ENCODE results near the gene ATP9A.
"Not testable (repeated sequence)": the region's sequence is repeated elsewhere in the genome, so short reads cannot be mapped to it uniquely, and the experiment has no call there.

ATP9A gene

DNA sequence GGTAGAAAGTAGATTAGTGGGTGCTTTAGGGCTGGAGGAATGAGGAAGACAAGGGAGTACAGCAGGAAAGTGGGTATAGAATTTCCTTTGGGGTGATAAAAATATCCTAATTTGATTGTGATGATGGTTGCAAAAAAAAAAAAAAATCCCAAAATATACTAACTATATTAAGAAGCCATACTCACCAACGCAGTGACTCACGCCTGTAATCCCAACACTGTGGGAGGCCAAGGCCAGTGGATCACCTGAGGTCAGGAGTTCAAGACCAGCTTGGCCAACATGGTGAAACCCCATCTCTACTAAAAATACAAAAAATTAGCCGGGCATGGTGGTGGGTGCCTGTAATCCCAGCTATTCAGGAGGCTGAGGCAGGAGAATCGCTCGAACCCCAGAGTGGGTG is 112.1 kb downstream of the ATP9A start:
- not testable (repeated sequence) for H3K27me3 ChIP-seq (ENCODE audit: control insufficient read depth, insufficient read depth, low read length); H3K4me3 ChIP-seq (ENCODE audit: low read length); H3K9me3 ChIP-seq (ENCODE audit: control insufficient read depth, insufficient read depth, low read length); DNase-seq (ENCODE audit: low read depth, low spot score); H3K27ac ChIP-seq (ENCODE audit: low read length); H3K4me1 ChIP-seq (ENCODE audit: control insufficient read depth, insufficient read depth, low read length); H3K36me3 ChIP-seq (ENCODE audit: control insufficient read depth, insufficient read depth, low read length)
- no CpG with 5 or more reads among the region's 5 CpGs for WGBS (ENCODE audit: insufficient coverage, insufficient read length)

DNA sequence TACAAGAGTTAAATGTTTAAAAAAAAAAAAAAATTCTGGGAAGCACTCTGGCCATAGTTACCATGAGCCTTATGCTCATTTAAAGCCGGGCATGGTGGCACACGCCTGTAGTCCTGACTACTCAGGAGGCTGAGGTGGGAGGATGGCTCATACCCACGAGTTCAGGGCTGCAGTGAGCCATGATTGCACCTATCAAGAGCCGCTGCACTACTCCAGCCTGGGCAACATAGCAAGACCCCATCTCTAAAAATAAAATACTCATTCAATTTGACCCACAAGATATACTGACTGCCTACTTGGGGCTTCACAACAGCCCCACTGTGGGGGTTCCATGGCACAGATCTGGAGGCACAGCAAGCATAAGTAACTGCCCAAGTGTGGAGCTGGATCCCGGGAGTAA is 113.7 kb downstream of the ATP9A start:
- H3K36me3 ChIP-seq (ENCODE audit: control insufficient read depth, insufficient read depth, low read length) = no peaks in the 10 kb centered on the region
- no peaks in the 10 kb centered on the region for H3K27me3 ChIP-seq (ENCODE audit: control insufficient read depth, insufficient read depth, low read length)
- H3K9me3 ChIP-seq (ENCODE audit: control insufficient read depth, insufficient read depth, low read length) = no peaks in the 10 kb centered on the region
- no peak overlapping the region for H3K4me3 ChIP-seq (ENCODE audit: low read length)
- WGBS (ENCODE audit: insufficient coverage, insufficient read length) = no CpG with 5 or more reads among the region's 5 CpGs
- H3K4me1 ChIP-seq (ENCODE audit: control insufficient read depth, insufficient read depth, low read length) = no peaks in the 10 kb centered on the region
- no peak overlapping the region for H3K27ac ChIP-seq (ENCODE audit: low read length)
- no peak for DNase-seq (ENCODE audit: low read depth, low spot score)

- Histone ChIP-seq H3K4me1 (ENCODE audit: control insufficient read depth, insufficient read depth, low read length) (no peaks in the 10 kb centered on the region), H3K4me3 (ENCODE audit: low read length) (no peak overlapping the region), H3K27me3 (ENCODE audit: control insufficient read depth, insufficient read depth, low read length) (no peaks in the 10 kb centered on the region), H3K9me3 (ENCODE audit: control insufficient read depth, insufficient read depth, low read length) (no peaks in the 10 kb centered on the region), H3K36me3 (ENCODE audit: control insufficient read depth, insufficient read depth, low read length) (no peaks in the 10 kb centered on the region), H3K27ac (ENCODE audit: low read length) (no peak overlapping the region)
- WGBS (ENCODE audit: insufficient coverage, insufficient read length) = no CpG with 5 or more reads among the region's 4 CpGs
- no peak for DNase-seq (ENCODE audit: low read depth, low spot score)
Measured at GRCh38 chr20:51654060-51654459, 114.1 kb downstream of the ATP9A start.

- Histone ChIP-seq H3K27ac (ENCODE audit: low read length) (no peak overlapping the region), H3K4me1 (ENCODE audit: control insufficient read depth, insufficient read depth, low read length) (no peaks in the 10 kb centered on the region), H3K27me3 (ENCODE audit: control insufficient read depth, insufficient read depth, low read length) (no peaks in the 10 kb centered on the region), H3K9me3 (ENCODE audit: control insufficient read depth, insufficient read depth, low read length) (no peaks in the 10 kb centered on the region), H3K36me3 (ENCODE audit: control insufficient read depth, insufficient read depth, low read length) (no peaks in the 10 kb centered on the region), H3K4me3 (ENCODE audit: low read length) (no peak overlapping the region)
- WGBS (ENCODE audit: insufficient coverage, insufficient read length) = no CpG with 5 or more reads among the region's 6 CpGs
- no peak for DNase-seq (ENCODE audit: low read depth, low spot score)
Measured at GRCh38 chr20:51653226-51653625, 115.0 kb downstream of the ATP9A start.

- WGBS (ENCODE audit: insufficient coverage, insufficient read length) = no CpG with 5 or more reads among the region's 12 CpGs
- Histone ChIP-seq H3K27me3 (ENCODE audit: control insufficient read depth, insufficient read depth, low read length) (no peaks in the 10 kb centered on the region), H3K27ac (ENCODE audit: low read length) (no peak overlapping the region), H3K36me3 (ENCODE audit: control insufficient read depth, insufficient read depth, low read length) (no peaks in the 10 kb centered on the region), H3K4me3 (ENCODE audit: low read length) (no peak overlapping the region), H3K9me3 (ENCODE audit: control insufficient read depth, insufficient read depth, low read length) (no peaks in the 10 kb centered on the region; the same call in 1 of the 2 replicates), H3K4me1 (ENCODE audit: control insufficient read depth, insufficient read depth, low read length) (no peaks in the 10 kb centered on the region)
- no peak for DNase-seq (ENCODE audit: low read depth, low spot score)
Measured at GRCh38 chr20:51651921-51652549, 116.2 kb downstream of the ATP9A start.

DNA sequence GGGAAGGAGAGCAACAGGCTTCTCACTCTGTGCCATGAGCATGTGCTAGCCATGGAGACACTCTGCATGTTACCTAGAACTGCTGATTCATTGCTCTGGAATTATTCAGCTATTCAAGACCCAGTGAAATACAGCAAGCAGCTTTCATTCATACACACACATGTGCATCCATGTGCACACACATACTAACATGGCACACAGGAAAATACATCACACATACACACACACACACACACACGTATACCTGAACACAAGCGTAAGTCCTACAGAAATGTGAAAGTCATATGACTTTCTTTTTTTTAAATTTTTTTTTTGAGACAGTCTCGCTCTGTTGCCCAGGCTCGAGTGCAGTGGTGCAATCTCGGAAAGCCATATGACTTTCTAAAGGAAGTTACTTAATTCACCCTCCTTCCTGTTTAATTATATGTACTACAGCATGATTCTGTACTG is 117.5 kb downstream of the ATP9A start:
- no peak overlapping the region for H3K27ac ChIP-seq (ENCODE audit: low read length)
- no CpG with 5 or more reads among the region's 5 CpGs for WGBS (ENCODE audit: insufficient coverage, insufficient read length)
- DNase-seq (ENCODE audit: low read depth, low spot score) = no peak
- H3K4me3 ChIP-seq (ENCODE audit: low read length) = no peak overlapping the region
- H3K4me1 ChIP-seq (ENCODE audit: control insufficient read depth, insufficient read depth, low read length) = no peaks in the 10 kb centered on the region
- H3K36me3 ChIP-seq (ENCODE audit: control insufficient read depth, insufficient read depth, low read length) = no peaks in the 10 kb centered on the region
- no peaks in the 10 kb centered on the region for H3K27me3 ChIP-seq (ENCODE audit: control insufficient read depth, insufficient read depth, low read length)
- H3K9me3 ChIP-seq (ENCODE audit: control insufficient read depth, insufficient read depth, low read length) = no peaks in the 10 kb centered on the region; the same call in 1 of the 2 replicates

DNA sequence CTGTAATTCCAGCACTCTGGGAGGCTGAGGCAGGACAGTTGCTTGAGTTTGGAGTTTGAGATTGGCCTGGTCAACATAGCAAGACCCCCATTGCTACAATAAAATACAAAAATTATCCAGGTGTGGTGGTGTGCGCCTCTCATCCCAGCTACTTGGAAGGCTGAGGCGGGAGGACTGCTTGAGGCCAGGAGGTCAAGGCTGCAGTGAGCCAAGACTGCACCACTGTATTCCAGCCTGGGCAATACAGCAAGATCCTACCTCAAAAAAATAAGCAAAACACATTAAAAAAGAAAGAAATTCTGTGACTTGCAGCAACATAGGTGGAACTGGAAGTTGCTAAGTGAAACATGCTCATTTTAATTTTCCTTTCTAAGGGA is 119.6 kb downstream of the ATP9A start:
- H3K36me3 ChIP-seq (ENCODE audit: control insufficient read depth, insufficient read depth, low read length) = no peaks in the 10 kb centered on the region
- DNase-seq (ENCODE audit: low read depth, low spot score) = no peak
- H3K9me3 ChIP-seq (ENCODE audit: control insufficient read depth, insufficient read depth, low read length) = no peaks in the 10 kb centered on the region; the same call in 1 of the 2 replicates
- no CpG with 5 or more reads among the region's 2 CpGs for whole genome bisulfite sequencing (ENCODE audit: insufficient coverage, insufficient read length)
- no peak overlapping the region for H3K4me3 ChIP-seq (ENCODE audit: low read length)
- H3K4me1 ChIP-seq (ENCODE audit: control insufficient read depth, insufficient read depth, low read length) = no peaks in the 10 kb centered on the region
- H3K27ac ChIP-seq (ENCODE audit: low read length) = no peak overlapping the region
- no peaks in the 10 kb centered on the region for H3K27me3 ChIP-seq (ENCODE audit: control insufficient read depth, insufficient read depth, low read length)

GRCh38 chr20:51647674-51648570 is 120.3 kb downstream of the ATP9A start:
- H3K4me3 ChIP-seq (ENCODE audit: low read length) = no peak overlapping the region
- no peak for DNase-seq (ENCODE audit: low read depth, low spot score)
- no peaks in the 10 kb centered on the region for H3K36me3 ChIP-seq (ENCODE audit: control insufficient read depth, insufficient read depth, low read length)
- H3K4me1 ChIP-seq (ENCODE audit: control insufficient read depth, insufficient read depth, low read length) = no peaks in the 10 kb centered on the region
- H3K9me3 ChIP-seq (ENCODE audit: control insufficient read depth, insufficient read depth, low read length) = no peaks in the 10 kb centered on the region; the same call in 1 of the 2 replicates
- H3K27me3 ChIP-seq (ENCODE audit: control insufficient read depth, insufficient read depth, low read length) = no peaks in the 10 kb centered on the region
- WGBS (ENCODE audit: insufficient coverage, insufficient read length) = no CpG with 5 or more reads among the region's 17 CpGs
- H3K27ac ChIP-seq (ENCODE audit: low read length) = no peak overlapping the region

DNA sequence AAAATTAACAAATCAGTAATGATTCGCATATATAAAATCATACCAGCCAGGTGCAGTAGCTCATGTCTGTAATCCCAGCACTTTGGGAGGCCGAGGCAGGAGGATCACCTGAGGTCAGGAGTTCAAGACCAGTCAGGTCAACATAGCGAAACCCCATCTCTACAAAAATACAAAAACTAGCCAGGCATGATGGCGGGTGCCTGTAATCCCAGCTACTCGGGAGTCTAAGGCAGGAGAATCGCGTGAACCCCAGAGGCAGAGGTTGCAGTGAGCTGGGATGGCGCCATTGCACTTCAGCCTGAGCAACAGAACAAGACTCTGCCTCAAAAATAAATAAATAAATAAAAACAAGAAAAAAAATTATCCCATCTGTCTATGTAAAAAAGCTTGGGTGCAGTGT is 124.4 kb downstream of the ATP9A start:
- not testable (repeated sequence) for H3K27me3 ChIP-seq (ENCODE audit: control insufficient read depth, insufficient read depth, low read length); H3K27ac ChIP-seq (ENCODE audit: low read length); H3K36me3 ChIP-seq (ENCODE audit: control insufficient read depth, insufficient read depth, low read length); H3K4me1 ChIP-seq (ENCODE audit: control insufficient read depth, insufficient read depth, low read length); H3K9me3 ChIP-seq (ENCODE audit: control insufficient read depth, insufficient read depth, low read length); H3K4me3 ChIP-seq (ENCODE audit: low read length); DNase-seq (ENCODE audit: low read depth, low spot score)
- WGBS (ENCODE audit: insufficient coverage, insufficient read length) = no CpG with 5 or more reads among the region's 8 CpGs

DNA sequence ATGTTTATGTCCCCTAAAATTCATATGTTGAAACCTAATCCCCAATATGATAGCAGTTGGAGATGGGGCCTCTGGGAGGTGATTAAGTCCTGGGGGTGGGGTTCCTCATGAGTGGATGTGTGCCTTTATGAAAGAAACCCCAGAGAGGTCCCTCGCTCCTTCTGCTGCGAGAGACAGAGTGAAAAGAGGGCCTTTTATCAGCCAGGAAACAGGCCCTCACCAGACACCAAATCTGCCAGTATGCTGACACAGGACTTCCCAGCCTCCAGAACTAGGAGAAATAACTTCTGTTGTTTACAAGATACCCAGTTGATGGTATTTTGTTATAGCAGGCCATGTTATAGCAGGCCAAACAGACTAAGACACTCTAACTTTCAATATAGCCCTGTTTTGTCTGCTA is 124.8 kb downstream of the ATP9A start:
- no peak overlapping the region for H3K27ac ChIP-seq (ENCODE audit: low read length)
- no peaks in the 10 kb centered on the region for H3K36me3 ChIP-seq (ENCODE audit: control insufficient read depth, insufficient read depth, low read length)
- WGBS (ENCODE audit: insufficient coverage, insufficient read length) = no CpG with 5 or more reads among the region's 2 CpGs

More for the DNA sequence above, 124.8 kb downstream of the ATP9A start:
- Histone ChIP-seq H3K4me3 (ENCODE audit: low read length) (no peak overlapping the region), H3K9me3 (ENCODE audit: control insufficient read depth, insufficient read depth, low read length) (no peaks in the 10 kb centered on the region; the same call in 1 of the 2 replicates), H3K27me3 (ENCODE audit: control insufficient read depth, insufficient read depth, low read length) (no peaks in the 10 kb centered on the region), H3K4me1 (ENCODE audit: control insufficient read depth, insufficient read depth, low read length) (no peaks in the 10 kb centered on the region)
- no peak for DNase-seq (ENCODE audit: low read depth, low spot score)

Data from iPS DF 6.9 (cell line).